ENCODE measurements around the gene KRT1.

KRT1 gene

DNA sequence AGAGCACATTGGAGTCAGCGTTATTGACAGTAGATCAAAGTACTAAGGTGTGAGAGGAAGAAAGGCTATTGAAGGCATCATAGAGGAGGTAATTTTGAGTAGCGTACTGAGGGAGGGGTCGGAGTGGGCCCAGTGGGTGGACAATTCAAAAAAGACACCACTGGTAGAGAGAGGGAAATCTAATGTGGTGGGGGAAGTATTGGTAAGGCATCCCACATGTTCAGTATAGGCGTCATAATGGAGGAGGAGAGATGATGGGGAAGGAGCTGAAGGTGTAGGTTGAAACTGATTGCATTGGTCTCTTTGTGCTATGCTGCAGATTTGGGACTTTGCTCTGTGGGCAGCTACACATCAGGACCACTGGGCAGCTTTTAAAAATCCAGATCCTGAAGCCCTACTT, 46.8 kb upstream of the KRT1 start:
- no peaks in the 10 kb centered on the region for H3K9me3 ChIP-seq (replicated peaks; ENCODE audit: insufficient read depth, low read length)
- H3K79me2 ChIP-seq (ENCODE audit: low read length), result no peaks in the 10 kb centered on the region
- H3K9me2 ChIP-seq (replicated peaks; ENCODE audit: insufficient read depth, low read length), result no peaks in the 10 kb centered on the region
- H3K4me1 ChIP-seq (ENCODE audit: low read length), result no peaks in the 10 kb centered on the region
- peaks cover 66% of the 10 kb centered on the region for H3K27me3 ChIP-seq (replicated peaks; ENCODE audit: insufficient read depth, low read length)
- H3K9ac ChIP-seq (ENCODE audit: low read length), result no peak overlapping the region
- no peaks in the 10 kb centered on the region for H3F3A ChIP-seq (ENCODE audit: insufficient read depth, low read length)
- H3K36me3 ChIP-seq (replicated peaks; ENCODE audit: insufficient read depth, low read length), result no peaks in the 10 kb centered on the region
- H3K4me2 ChIP-seq (ENCODE audit: low read depth, low read length), result no peak overlapping the region
- no peak for DNase-seq
- H3K4me3 ChIP-seq (ENCODE audit: low read length), result no peak overlapping the region
- H4K20me1 ChIP-seq (ENCODE audit: insufficient read depth, low read length), result no peaks in the 10 kb centered on the region
- TF ChIP-seq EZH2 (optimal IDR thresholded peaks at IDR 0.05; ENCODE audit: low read depth, low read length), result no peak
- TF ChIP-seq, protein P1, sequence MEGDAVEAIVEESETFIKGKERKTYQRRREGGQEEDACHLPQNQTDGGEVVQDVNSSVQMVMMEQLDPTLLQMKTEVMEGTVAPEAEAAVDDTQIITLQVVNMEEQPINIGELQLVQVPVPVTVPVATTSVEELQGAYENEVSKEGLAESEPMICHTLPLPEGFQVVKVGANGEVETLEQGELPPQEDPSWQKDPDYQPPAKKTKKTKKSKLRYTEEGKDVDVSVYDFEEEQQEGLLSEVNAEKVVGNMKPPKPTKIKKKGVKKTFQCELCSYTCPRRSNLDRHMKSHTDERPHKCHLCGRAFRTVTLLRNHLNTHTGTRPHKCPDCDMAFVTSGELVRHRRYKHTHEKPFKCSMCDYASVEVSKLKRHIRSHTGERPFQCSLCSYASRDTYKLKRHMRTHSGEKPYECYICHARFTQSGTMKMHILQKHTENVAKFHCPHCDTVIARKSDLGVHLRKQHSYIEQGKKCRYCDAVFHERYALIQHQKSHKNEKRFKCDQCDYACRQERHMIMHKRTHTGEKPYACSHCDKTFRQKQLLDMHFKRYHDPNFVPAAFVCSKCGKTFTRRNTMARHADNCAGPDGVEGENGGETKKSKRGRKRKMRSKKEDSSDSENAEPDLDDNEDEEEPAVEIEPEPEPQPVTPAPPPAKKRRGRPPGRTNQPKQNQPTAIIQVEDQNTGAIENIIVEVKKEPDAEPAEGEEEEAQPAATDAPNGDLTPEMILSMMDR (IDR thresholded peaks at IDR 0.05; ENCODE audit: low read length), result no peak
- TF ChIP-seq EZH2phosphoT487 (IDR thresholded peaks at IDR 0.05; ENCODE audit: low read length), result no peak
- no peak overlapping the region for H3K27ac ChIP-seq (ENCODE audit: low read length)
- no peak overlapping the region for H2AFZ ChIP-seq (ENCODE audit: low read length)

DNA sequence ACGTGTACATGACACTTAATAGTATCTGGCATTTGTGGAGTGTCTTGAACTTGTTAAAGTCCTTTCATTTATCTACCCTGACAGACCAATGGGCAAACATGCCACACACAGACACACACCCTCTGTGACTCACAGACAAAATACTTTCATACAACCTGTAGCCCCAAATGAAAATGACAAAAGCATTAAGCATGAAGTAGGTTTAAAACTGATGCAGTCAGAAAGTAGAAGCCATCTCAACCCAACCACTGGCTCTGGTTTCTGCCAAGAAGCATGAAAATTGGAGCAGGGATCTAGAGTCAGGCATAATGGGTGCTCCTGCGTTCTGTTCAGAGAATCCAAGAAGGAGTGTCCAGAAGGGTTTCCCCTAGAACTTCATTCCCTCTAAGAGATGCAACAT, 46.2 kb upstream of the KRT1 start:
- H3K36me3 ChIP-seq (replicated peaks; ENCODE audit: insufficient read depth, low read length), result no peaks in the 10 kb centered on the region
- H3K9me3 ChIP-seq (replicated peaks; ENCODE audit: insufficient read depth, low read length), result no peaks in the 10 kb centered on the region
- peaks cover 60% of the 10 kb centered on the region for H3K27me3 ChIP-seq (replicated peaks; ENCODE audit: insufficient read depth, low read length)
- no peaks in the 10 kb centered on the region for H4K20me1 ChIP-seq (ENCODE audit: insufficient read depth, low read length)
- no peaks in the 10 kb centered on the region for H3F3A ChIP-seq (ENCODE audit: insufficient read depth, low read length)
- TF ChIP-seq EZH2 (optimal IDR thresholded peaks at IDR 0.05; ENCODE audit: low read depth, low read length), result no peak
- TF ChIP-seq, protein P1 (IDR thresholded peaks at IDR 0.05; ENCODE audit: low read length), result no peak
- TF ChIP-seq EZH2phosphoT487 (IDR thresholded peaks at IDR 0.05; ENCODE audit: low read length), result no peak
- H3K9ac ChIP-seq (ENCODE audit: low read length), result no peak overlapping the region
- no peaks in the 10 kb centered on the region for H3K4me1 ChIP-seq (ENCODE audit: low read length)
- no peaks in the 10 kb centered on the region for H3K9me2 ChIP-seq (replicated peaks; ENCODE audit: insufficient read depth, low read length)
- H3K79me2 ChIP-seq (ENCODE audit: low read length), result no peaks in the 10 kb centered on the region
- H2AFZ ChIP-seq (ENCODE audit: low read length), result no peak overlapping the region
- no peak for DNase-seq
- H3K4me2 ChIP-seq (ENCODE audit: low read depth, low read length), result no peak overlapping the region
- H3K4me3 ChIP-seq (ENCODE audit: low read length), result no peak overlapping the region
- H3K27ac ChIP-seq (ENCODE audit: low read length), result no peak overlapping the region

DNA sequence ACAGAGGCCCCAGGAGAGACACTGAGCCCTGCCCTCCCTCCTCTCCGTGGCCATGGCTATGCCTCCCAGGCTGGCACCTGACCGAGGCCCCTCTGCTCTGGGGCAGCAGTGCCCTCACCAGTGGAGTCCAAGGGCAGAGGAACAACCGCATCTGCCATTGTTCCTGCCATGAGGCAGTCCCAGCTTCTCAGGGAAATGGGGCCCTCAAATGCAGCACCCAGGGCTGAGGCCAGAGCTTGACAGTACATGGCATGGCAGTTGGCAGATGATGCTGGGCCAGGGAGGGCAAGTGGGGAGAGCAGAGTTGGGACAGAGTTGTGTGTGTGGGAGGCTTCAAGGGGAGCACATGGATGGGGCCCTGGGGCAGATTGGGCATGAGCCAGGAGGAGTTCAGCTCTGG, 44.2 kb upstream of the KRT1 start:
- Histone ChIP-seq H3K9me3 (replicated peaks; ENCODE audit: insufficient read depth, low read length) (no peaks in the 10 kb centered on the region), H3K9ac (ENCODE audit: low read length) (no peak overlapping the region), H3K27ac (ENCODE audit: low read length) (no peak overlapping the region), H2AFZ (ENCODE audit: low read length) (no peak overlapping the region), H3K27me3 (replicated peaks; ENCODE audit: insufficient read depth, low read length) (peaks cover 41% of the 10 kb centered on the region), H3K4me2 (ENCODE audit: low read depth, low read length) (no peak overlapping the region), H3K4me3 (ENCODE audit: low read length) (no peak overlapping the region), H3K36me3 (replicated peaks; ENCODE audit: insufficient read depth, low read length) (no peaks in the 10 kb centered on the region), H3K9me2 (replicated peaks; ENCODE audit: insufficient read depth, low read length) (no peaks in the 10 kb centered on the region), H3K4me1 (ENCODE audit: low read length) (no peaks in the 10 kb centered on the region), H4K20me1 (ENCODE audit: insufficient read depth, low read length) (no peaks in the 10 kb centered on the region), H3F3A (ENCODE audit: insufficient read depth, low read length) (no peaks in the 10 kb centered on the region), H3K79me2 (ENCODE audit: low read length) (no peaks in the 10 kb centered on the region)
- TF ChIP-seq, protein P1 (IDR thresholded peaks at IDR 0.05; ENCODE audit: low read length), result no peak
- TF ChIP-seq EZH2 (optimal IDR thresholded peaks at IDR 0.05; ENCODE audit: low read depth, low read length), result no peak
- TF ChIP-seq EZH2phosphoT487 (IDR thresholded peaks at IDR 0.05; ENCODE audit: low read length), result no peak
- DNase-seq, result no peak
